GM19467 (cell line): Measurements from ENCODE around the gene ZC3H18.
A peak's percentile ranks its signal among the peaks of the same experiment; 100 is the strongest.

Experiments
- ATAC-seq: cut with Tn5 transposase; IDR thresholded peaks from one replicate; pipeline ENCODE4 v1.9.1; 2021; ENCODE audit warnings: mild to moderate bottlenecking, moderate library complexity; ENCODE audit not compliant: unreplicated experiment

ZC3H18 gene

DNA sequence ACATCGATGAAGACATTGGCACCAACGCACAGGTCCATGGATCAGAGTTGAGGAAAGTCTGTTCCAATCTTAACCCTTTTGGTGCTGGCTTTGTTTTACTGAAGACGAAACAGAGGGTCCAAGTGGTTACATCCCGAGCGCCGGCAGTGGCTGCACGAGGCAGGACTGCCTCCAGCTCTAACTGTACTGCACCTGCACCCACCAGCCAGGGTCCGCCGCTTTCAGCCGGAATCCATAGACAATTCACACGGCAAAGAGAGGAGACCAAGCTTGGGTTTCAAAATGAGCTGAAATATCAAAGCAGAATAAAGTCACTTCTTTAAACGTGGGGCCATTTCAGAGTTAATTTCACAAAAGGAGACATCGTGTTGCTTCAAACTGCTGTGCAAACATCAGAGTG, 21.2 kb upstream of the ZC3H18 start:
- ATAC-seq: no peak

- no peak for ATAC-seq
These were observed 20.4 kb upstream of the ZC3H18 start for GRCh38 chr16:88549671-88550245.

GRCh38 chr16:88550246-88550661, 19.9 kb upstream of the ZC3H18 start:
- ATAC-seq: no peak

- ATAC-seq: no peak
These were observed 18.0 kb upstream of the ZC3H18 start for GRCh38 chr16:88552166-88552565.

- ATAC-seq: no peak
These were observed 17.4 kb upstream of the ZC3H18 start for GRCh38 chr16:88552815-88553214.

DNA sequence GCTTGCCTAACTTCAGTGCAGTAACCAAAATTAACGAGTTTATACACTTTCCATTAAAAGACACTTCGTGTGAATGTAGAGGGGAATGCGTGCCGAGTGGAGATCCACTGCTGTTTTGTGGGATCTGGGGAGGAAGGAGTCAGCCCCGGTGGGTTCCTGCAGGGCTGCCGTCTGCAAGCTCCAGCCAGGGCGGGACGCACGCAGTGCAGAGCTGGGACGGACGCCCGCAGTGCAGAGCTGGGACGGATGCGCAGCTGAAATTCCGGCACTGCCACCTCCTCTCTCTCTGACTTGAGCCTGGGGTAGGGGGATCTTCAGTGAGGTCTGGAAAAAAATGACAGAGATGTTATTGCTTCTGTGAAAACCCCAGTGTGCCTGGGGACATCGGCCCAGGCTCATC, 16.5 kb upstream of the ZC3H18 start:
- ATAC-seq: no peak

- ATAC-seq: no peak
These were observed 15.4 kb upstream of the ZC3H18 start for GRCh38 chr16:88554711-88555264.

GRCh38 chr16:88556294-88556988, 13.8 kb upstream of the ZC3H18 start:
- ATAC-seq: no peak

GRCh38 chr16:88558457-88559442, 11.5 kb upstream of the ZC3H18 start:
- ATAC-seq: no peak

- ATAC-seq: no peak
These were observed 9.3 kb upstream of the ZC3H18 start for GRCh38 chr16:88560714-88561484.

DNA sequence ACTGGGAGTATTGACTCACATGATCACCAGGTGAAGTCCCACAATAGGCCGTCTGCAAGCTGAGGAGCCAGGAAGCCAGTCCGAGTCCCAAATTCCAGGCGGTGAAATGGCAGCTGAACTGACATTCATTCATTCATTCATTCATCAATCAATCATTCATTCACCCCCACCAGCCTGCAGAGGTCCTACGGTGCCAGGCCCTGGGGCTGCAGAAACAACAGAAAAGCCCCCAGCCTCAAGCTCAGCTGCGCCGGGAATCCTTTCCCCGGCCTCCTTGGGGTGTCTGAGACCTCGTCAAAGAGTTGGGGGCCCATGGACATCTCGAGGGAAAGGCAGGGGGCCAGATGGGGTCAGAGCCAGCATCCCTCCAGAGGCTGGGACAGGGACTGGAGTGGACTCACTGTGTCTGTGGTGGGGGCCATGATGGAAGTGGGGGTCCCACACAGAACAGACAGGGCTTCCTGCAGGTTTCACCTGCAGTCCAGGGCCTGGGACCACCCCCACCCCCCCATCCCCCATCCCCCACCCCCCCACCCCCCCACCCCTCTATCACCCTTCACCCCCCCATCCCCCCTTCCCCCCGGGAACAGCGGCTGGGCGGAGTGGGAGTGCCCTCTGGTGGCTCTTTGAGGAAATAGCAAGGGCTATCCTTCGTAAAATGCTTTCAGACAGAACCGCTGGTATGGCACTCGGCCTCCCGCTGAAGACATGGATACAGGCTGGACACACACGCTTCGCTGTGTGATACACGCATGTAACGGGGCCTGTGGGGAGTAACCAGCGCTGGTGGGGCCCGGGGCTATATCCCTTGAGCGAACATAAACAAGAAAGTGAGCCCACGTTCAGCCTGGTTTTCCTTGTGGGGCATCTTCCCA, 8.5 kb upstream of the ZC3H18 start:
- ATAC-seq: no peak

GRCh38 chr16:88566158-88566557, 4.0 kb upstream of the ZC3H18 start:
- ATAC-seq: no peak

DNA sequence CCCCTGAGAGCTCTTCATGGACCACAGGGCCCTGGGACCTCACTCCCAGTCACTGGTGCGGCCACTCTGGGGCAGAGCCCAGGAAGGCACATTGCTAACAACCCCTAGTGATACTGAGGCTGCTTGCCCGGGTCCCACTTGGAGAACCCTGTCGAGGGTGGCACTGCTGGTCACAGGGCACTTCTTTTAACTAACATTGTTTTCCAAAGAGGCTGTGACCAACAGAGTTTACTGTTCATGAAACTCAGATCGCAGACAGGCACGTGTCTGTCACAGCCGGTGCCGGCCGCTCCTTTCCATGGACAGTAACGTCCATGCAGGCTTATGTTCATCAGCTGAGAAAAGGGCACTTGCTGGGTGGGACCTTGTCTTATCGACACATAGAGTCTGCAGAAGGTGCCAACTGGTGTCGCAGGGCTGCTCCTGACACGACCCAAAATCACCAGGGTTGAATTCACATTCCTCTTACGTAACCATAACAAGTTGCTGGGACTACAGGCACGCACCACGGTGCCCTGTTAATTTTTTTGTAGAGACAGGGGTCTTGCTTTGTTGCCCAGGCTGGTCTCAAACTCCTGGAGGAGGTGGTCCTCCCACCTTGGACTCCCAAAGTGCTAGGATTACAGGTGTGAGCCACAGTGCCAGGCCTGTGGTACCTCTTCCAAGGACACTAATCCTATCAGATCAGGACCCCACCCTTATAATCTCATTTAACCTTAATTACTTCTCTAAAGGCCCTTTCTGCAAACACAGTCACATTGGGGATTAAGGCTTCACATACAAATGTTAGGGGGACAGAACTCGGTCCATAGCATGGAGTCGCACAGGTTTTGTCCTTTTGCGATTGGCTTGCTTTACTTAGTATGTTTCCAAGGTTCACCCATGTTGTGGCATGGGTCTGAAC, 1.2 kb upstream of the ZC3H18 start:
- ATAC-seq: no peak

GRCh38 chr16:88569614-88569984, 604 bp upstream of the ZC3H18 start:
- no peak for ATAC-seq

- peak; percentile 29 for ATAC-seq
These were observed 489 bp downstream of the ZC3H18 start for GRCh38 chr16:88570691-88571092.

DNA sequence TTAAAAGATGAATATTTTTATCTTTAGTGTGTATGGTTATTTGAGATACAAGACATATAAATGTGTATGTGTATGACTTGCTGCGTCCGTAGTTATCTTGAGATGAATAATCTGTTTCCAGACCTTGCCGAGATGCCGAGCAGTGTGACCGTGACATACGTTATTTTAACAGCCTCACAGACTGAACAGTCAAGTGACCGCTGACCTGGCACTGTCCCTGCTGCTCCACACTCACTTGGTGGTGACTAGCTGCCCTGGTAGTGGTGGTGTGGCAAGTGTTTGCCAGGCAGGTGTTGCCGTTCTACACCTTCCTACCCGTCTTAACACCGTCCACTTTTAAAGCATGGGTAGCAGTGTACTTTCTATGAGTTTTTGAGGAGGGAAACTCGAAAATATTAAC, 5.0 kb downstream of the ZC3H18 start:
- no peak for ATAC-seq

GRCh38 chr16:88576307-88576706, 6.1 kb downstream of the ZC3H18 start:
- ATAC-seq: no peak

DNA sequence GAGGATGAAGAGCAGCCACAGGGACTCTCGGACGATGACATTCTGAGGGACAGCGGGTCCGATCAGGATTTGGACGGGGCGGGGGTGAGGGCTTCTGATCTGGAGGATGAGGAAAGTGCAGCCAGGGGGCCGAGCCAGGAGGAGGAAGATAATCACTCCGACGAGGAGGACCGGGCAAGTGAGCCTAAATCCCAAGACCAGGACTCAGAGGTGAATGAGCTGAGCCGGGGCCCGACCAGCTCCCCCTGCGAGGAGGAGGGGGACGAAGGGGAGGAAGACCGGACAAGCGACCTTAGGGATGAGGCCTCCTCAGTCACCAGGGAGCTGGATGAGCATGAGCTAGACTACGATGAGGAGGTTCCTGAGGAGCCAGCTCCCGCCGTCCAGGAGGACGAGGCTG, 7.0 kb downstream of the ZC3H18 start:
- ATAC-seq: no peak
